HepG2 (cell line): ENCODE measurements around the gene KIRREL3. TPM values are rescaled to one million over a fixed set of nuclear protein-coding genes. Genes with fewer than 3 reads are reported as not detected.

Experiments
- ATAC-seq: fragments of 200-7000 bp; cut with Tn5 transposase; 3 replicates; pipeline ENCODE4 v1.9.1; 2020; ENCODE audit warnings: mild to moderate bottlenecking, moderate library complexity
- BruUV-seq: library from RNA; stranded (reverse); fragments of 400-500 nt; replicated peaks from 2 replicates; lab custom pipeline; 2021; lab: Mats Ljungman, UMichigan
- CTCF ChIA-PET: fragments of 300-600 bp; formaldehyde crosslinking; extraction: SDS; loops from one replicate; lab custom pipeline; 2021; ENCODE audit warnings: low total read pairs, inconsistent platforms, low intra/inter-chr PET ratio; lab: Yijun Ruan, JAX
- POLR2A ChIA-PET: fragments of 350-600 bp; sonication (Branson Sonifier 250); formaldehyde crosslinking; loops from one replicate; lab custom pipeline; 2020; ENCODE audit warnings: antibody characterized with exemption, inconsistent platforms; lab: Yijun Ruan, JAX
- DNase-seq: peaks from one replicate; pipeline ENCODE4 v3.0.0-alpha.2; 2015; ENCODE audit warnings: low spot score
- FAIRE-seq: peaks from 3 replicates; lab custom pipeline; 2011; peaks lifted over from hg19 to GRCh38; lab: Jason Lieb, UNC
- H2AFZ ChIP-seq: one replicate; pipeline ENCODE4 v1.6.1; 2011; ENCODE audit warnings: low read length, inconsistent platforms
- H3K27ac ChIP-seq: fragments of 300-600 bp; 3 replicates; pipeline ENCODE4 v1.8.0; 2011; ENCODE audit warnings: mixed run types, mild to moderate bottlenecking, mixed read lengths, low read length, inconsistent platforms; ENCODE audit not compliant: insufficient read depth; ENCODE audit errors: extremely low read length
- H3K27me3 ChIP-seq, 2 experiments: fragments of 200-600 bp in 1 of 2; 2 replicates in 1 of 2; 3 replicates in 1 of 2; pipeline versions ENCODE4 v1.6.0 to v1.8.0; 2011; ENCODE audit warnings: low read length in 2 of 2, mild to moderate bottlenecking in 2 of 2, moderate library complexity in 2 of 2, inconsistent platforms in 1 of 2; ENCODE audit not compliant: insufficient read depth in 2 of 2, control insufficient read depth in 1 of 2
- H3K36me3 ChIP-seq, 2 experiments: fragments of 200-600 bp in 1 of 2; replicated peaks in 1 of 2; 2 replicates in 1 of 2; 3 replicates in 1 of 2; pipeline versions ENCODE4 v1.5.1 to v1.8.0; 2011; ENCODE audit warnings: low read length in 2 of 2, inconsistent platforms in 1 of 2; ENCODE audit not compliant: insufficient read depth in 2 of 2, control insufficient read depth in 1 of 2
- H3K4me1 ChIP-seq: 2 replicates; pipeline ENCODE4 v1.5.1; 2012; ENCODE audit warnings: low read length, inconsistent platforms; ENCODE audit not compliant: insufficient read depth
- H3K4me2 ChIP-seq: 2 replicates; pipeline ENCODE4 v1.6.0; 2011; ENCODE audit warnings: low read depth, low read length, inconsistent platforms
- H3K4me3 ChIP-seq, 3 experiments: fragments of 200-600 bp in 1 of 3; sonication (generic), shearing (Covaris generic) in 1 of 3; replicated peaks in 1 of 3; 2 replicates each; pipeline ENCODE4 v1.5.1; 2011 to 2016; ENCODE audit warnings: low read length in 3 of 3, inconsistent platforms in 2 of 3, low read depth in 2 of 3, mild to moderate bottlenecking in 2 of 3, control low read depth in 1 of 3, mixed read lengths in 1 of 3; ENCODE audit not compliant: insufficient read depth in 1 of 3
- H3K79me2 ChIP-seq: one replicate; pipeline ENCODE4 v1.6.1; 2011; ENCODE audit warnings: low read length, inconsistent platforms; ENCODE audit not compliant: insufficient read depth
- H3K9ac ChIP-seq: 2 replicates; pipeline ENCODE4 v1.6.0; 2011; ENCODE audit warnings: mild to moderate bottlenecking, low read depth, low read length, inconsistent platforms; ENCODE audit not compliant: insufficient read depth
- H3K9me3 ChIP-seq: 2 replicates; pipeline ENCODE4 v1.5.1; 2012; ENCODE audit warnings: mild to moderate bottlenecking, low read length
- H4K20me1 ChIP-seq: 2 replicates; pipeline ENCODE4 v1.6.0; 2011; ENCODE audit warnings: inconsistent platforms, mild to moderate bottlenecking, low read length, moderate library complexity; ENCODE audit not compliant: insufficient read depth
- FOXC1 ChIP-seq: sonication (generic); formaldehyde crosslinking; IDR thresholded peaks from 2 replicates; pipeline ENCODE4 v1.8.0; 2022; ENCODE audit warnings: mild to moderate bottlenecking, missing genetic modification reagents, borderline replicate concordance
- JUN ChIP-seq: sonication (generic); formaldehyde crosslinking; IDR thresholded peaks from 2 replicates; pipeline ENCODE4 v1.4.0; 2020; ENCODE audit warnings: mild to moderate bottlenecking, missing genetic modification reagents
- NCOR1 ChIP-seq: fragments of 200-600 bp; sonication (generic); IDR thresholded peaks from 2 replicates; pipeline ENCODE4 v1.7.0; 2017; ENCODE audit warnings: antibody characterized with exemption, low read length, borderline replicate concordance
- NR3C1 ChIP-seq: sonication (generic); formaldehyde crosslinking; IDR thresholded peaks from 2 replicates; pipeline ENCODE4 v1.4.0; 2020; ENCODE audit warnings: missing genetic modification reagents
- PAWR ChIP-seq: sonication (generic); formaldehyde crosslinking; IDR thresholded peaks from 2 replicates; pipeline ENCODE4 v1.4.0; 2020; ENCODE audit warnings: missing genetic modification reagents, mild to moderate bottlenecking, borderline replicate concordance
- RBFOX2 ChIP-seq: fragments of 200-400 bp; formaldehyde crosslinking; IDR thresholded peaks from 2 replicates; pipeline ENCODE4 v1.6.1; 2017; ENCODE audit warnings: low read depth, mild to moderate bottlenecking, low read length
- SMC3 ChIP-seq: IDR thresholded peaks from 2 replicates; pipeline ENCODE4 v1.6.1; 2011; ENCODE audit warnings: low read length, improper control_type of control experiment
- SNAPC2 ChIP-seq: sonication (generic); formaldehyde crosslinking; IDR thresholded peaks from 2 replicates; pipeline ENCODE4 v1.8.1; 2022; ENCODE audit warnings: mild to moderate bottlenecking, missing genetic modification reagents
- TGIF2 ChIP-seq: IDR thresholded peaks from 2 replicates; pipeline ENCODE4 v1.6.1; 2016; ENCODE audit warnings: control low read depth, missing compliant biosample characterization
- ZMYM4 ChIP-seq: sonication (generic); formaldehyde crosslinking; IDR thresholded peaks from 2 replicates; pipeline ENCODE4 v1.8.1; 2023; ENCODE audit warnings: mild to moderate bottlenecking, missing genetic modification reagents
- ZNF547 ChIP-seq: sonication (generic); formaldehyde crosslinking; IDR thresholded peaks from 2 replicates; pipeline ENCODE4 v1.5.1; 2020; ENCODE audit warnings: mild to moderate bottlenecking, missing genetic modification reagents
- ZNF777 ChIP-seq: sonication (generic); formaldehyde crosslinking; IDR thresholded peaks from 2 replicates; pipeline ENCODE4 v1.4.0; 2020; ENCODE audit warnings: missing genetic modification reagents
- WGBS: methylation state at CpG from one replicate; pipeline ENCODE4 v1.1.6; 2017; ENCODE audit warnings: low lambda C conversion rate; 5-methylcytosine and 5-hydroxymethylcytosine counted together
- in situ Hi-C: cut with HindIII; loops from 2 replicates; pipeline ENCODE4 v1.10.0; 2017; ENCODE audit warnings: low pct_unique_long_range_greater_than_20kb; ENCODE audit not compliant: extremely low pct_ligation_motif_present
- intact Hi-C: fragments of 100-400 bp; cut with micrococcal nuclease; formaldehyde crosslinking; loops from one replicate; pipeline ENCODE4 v1.10.0; 2022; ENCODE audit not compliant: unreplicated experiment
- polyA plus RNA-seq, 8 experiments: library from polyadenylated mRNA; depleted of rRNA in 3 of 8; stranded (reverse) in 7 of 8; unstranded in 1 of 8; fragments of >200 nt; fragmentation: Illumina TruSeq in 4 of 8; extraction: Trizol in 4 of 8; gene quantifications; 2 replicates each; pipeline versions ENCODE4 v1.2.1 to v1.2.3, GENCODE V29; 2011 to 2016; ENCODE audit warnings: low read depth in 4 of 8, missing spikeins in 1 of 8, mixed read lengths in 1 of 8; ENCODE audit not compliant: insufficient read depth in 1 of 8
- total RNA-seq, 5 experiments: library from RNA; depleted of rRNA; stranded (reverse); fragments of >200 nt; fragmentation: Illumina TruSeq; extraction: Trizol; gene quantifications; 2 replicates each; pipeline ENCODE4 v1.2.3, GENCODE V29; 2016; ENCODE audit warnings: low read depth in 1 of 5
- TF ChIP-seq, protein P1 (sequence below): sonication (generic); formaldehyde crosslinking; IDR thresholded peaks from 2 replicates; pipeline ENCODE4 v1.5.1; 2020; ENCODE audit warnings: missing genetic modification reagents, mild to moderate bottlenecking, borderline replicate concordance
- TF ChIP-seq, protein P2 (sequence below): sonication (generic); formaldehyde crosslinking; IDR thresholded peaks from 2 replicates; pipeline ENCODE4 v1.4.0; 2020; ENCODE audit warnings: missing genetic modification reagents, borderline replicate concordance
- TF ChIP-seq, protein P3 (sequence below): sonication (generic); formaldehyde crosslinking; IDR thresholded peaks from 2 replicates; pipeline ENCODE4 v1.8.1; 2023; ENCODE audit warnings: missing genetic modification reagents, inconsistent platforms, borderline replicate concordance

KIRREL3 gene
- total and polyA plus RNA-seq, 2 of the 13 experiments (the other 11 are each of a cell fraction or from before 2014, with no cell fraction given) = not detected

DNA sequence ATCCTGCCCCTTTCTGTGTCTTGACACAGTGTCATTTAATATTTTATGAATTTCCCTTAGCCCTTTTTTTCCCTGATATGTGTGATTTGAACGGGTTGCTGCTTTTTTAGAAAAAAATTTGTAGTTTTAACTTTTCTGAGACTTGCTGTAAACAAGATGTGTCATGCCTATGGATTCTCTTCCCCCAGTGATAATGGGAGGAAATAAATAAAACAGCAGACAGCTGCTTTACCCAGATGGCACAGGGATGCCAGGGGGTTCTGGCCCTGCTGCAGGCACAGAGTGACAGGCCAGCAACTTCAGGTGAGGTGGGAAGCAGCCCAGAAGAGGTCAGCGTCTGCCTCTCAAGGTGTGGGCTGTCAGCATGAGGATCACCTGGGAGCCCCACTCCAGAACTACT is 266.9 kb downstream of the KIRREL3 start (continued):
- TF ChIP-seq, protein P1, sequence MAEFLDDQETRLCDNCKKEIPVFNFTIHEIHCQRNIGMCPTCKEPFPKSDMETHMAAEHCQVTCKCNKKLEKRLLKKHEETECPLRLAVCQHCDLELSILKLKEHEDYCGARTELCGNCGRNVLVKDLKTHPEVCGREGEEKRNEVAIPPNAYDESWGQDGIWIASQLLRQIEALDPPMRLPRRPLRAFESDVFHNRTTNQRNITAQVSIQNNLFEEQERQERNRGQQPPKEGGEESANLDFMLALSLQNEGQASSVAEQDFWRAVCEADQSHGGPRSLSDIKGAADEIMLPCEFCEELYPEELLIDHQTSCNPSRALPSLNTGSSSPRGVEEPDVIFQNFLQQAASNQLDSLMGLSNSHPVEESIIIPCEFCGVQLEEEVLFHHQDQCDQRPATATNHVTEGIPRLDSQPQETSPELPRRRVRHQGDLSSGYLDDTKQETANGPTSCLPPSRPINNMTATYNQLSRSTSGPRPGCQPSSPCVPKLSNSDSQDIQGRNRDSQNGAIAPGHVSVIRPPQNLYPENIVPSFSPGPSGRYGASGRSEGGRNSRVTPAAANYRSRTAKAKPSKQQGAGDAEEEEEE (CRISPR knock-in tag) = no peak
- TF ChIP-seq ZMYM4 (CRISPR knock-in tag) = no peak

DNA sequence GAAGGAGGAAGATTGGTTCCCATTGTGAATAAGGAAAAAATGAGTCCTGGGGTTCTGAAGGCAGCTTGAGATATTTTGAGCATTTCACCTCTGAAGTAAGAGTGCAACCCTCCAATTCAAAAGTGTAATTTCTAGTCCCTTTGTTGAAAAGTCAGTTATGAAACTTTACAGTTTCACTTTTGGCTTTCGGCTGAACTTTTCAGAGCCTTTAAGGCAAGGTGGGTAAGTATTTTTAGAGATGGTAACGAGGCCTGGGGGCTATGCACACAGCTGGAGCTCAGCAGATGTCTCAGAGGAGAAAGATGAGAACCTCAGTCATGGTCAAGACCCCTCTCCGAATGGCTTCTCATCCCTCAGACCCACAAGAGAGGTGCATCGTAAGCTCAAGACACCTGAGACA is 267.6 kb downstream of the KIRREL3 start:
- DNase-seq (no peak), ATAC-seq (no peak), FAIRE-seq (no peak)
- Histone ChIP-seq H4K20me1 (no peaks in the 10 kb centered on the region), H3K36me3 (no peaks in the 10 kb centered on the region), H3K79me2 (no peaks in the 10 kb centered on the region), H2AFZ (no peak overlapping the region), H3K9me3 (no peaks in the 10 kb centered on the region), H3K4me3 (no peak overlapping the region), H3K4me2 (no peak overlapping the region), H3K9ac (no peak overlapping the region), H3K27ac (no peak overlapping the region), H3K27me3 (peaks cover 3 to 22% of the 10 kb centered on the region in 2 experiments; a peak in 2 of 5 replicates), H3K4me1 (no peaks in the 10 kb centered on the region)
- CTCF ChIA-PET = no interaction called here
- 3% methylated on average over 4 of the region's 4 CpGs for WGBS
- intact Hi-C loops = no loop called here
- in situ Hi-C loops = no loop called here
- POLR2A ChIA-PET = no interaction called here
- BruUV-seq = no TSS peak
- no peak for TF ChIP-seq ZNF777 (CRISPR knock-in tag)
- TF ChIP-seq, protein P2, sequence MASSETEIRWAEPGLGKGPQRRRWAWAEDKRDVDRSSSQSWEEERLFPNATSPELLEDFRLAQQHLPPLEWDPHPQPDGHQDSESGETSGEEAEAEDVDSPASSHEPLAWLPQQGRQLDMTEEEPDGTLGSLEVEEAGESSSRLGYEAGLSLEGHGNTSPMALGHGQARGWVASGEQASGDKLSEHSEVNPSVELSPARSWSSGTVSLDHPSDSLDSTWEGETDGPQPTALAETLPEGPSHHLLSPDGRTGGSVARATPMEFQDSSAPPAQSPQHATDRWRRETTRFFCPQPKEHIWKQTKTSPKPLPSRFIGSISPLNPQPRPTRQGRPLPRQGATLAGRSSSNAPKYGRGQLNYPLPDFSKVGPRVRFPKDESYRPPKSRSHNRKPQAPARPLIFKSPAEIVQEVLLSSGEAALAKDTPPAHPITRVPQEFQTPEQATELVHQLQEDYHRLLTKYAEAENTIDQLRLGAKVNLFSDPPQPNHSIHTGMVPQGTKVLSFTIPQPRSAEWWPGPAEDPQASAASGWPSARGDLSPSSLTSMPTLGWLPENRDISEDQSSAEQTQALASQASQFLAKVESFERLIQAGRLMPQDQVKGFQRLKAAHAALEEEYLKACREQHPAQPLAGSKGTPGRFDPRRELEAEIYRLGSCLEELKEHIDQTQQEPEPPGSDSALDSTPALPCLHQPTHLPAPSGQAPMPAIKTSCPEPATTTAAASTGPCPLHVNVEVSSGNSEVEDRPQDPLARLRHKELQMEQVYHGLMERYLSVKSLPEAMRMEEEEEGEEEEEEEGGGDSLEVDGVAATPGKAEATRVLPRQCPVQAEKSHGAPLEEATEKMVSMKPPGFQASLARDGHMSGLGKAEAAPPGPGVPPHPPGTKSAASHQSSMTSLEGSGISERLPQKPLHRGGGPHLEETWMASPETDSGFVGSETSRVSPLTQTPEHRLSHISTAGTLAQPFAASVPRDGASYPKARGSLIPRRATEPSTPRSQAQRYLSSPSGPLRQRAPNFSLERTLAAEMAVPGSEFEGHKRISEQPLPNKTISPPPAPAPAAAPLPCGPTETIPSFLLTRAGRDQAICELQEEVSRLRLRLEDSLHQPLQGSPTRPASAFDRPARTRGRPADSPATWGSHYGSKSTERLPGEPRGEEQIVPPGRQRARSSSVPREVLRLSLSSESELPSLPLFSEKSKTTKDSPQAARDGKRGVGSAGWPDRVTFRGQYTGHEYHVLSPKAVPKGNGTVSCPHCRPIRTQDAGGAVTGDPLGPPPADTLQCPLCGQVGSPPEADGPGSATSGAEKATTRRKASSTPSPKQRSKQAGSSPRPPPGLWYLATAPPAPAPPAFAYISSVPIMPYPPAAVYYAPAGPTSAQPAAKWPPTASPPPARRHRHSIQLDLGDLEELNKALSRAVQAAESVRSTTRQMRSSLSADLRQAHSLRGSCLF (CRISPR knock-in tag) = no peak
- TF ChIP-seq RBFOX2 = no peak
- no peak for TF ChIP-seq NCOR1
- no peak for TF ChIP-seq NR3C1 (CRISPR knock-in tag)
- TF ChIP-seq, protein P3, sequence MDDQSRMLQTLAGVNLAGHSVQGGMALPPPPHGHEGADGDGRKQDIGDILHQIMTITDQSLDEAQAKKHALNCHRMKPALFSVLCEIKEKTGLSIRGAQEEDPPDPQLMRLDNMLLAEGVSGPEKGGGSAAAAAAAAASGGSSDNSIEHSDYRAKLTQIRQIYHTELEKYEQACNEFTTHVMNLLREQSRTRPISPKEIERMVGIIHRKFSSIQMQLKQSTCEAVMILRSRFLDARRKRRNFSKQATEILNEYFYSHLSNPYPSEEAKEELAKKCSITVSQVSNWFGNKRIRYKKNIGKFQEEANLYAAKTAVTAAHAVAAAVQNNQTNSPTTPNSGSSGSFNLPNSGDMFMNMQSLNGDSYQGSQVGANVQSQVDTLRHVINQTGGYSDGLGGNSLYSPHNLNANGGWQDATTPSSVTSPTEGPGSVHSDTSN (CRISPR knock-in tag) = no peak
- TF ChIP-seq ZNF547 (CRISPR knock-in tag) = no peak
- TF ChIP-seq SNAPC2 (CRISPR knock-in tag) = no peak
- TF ChIP-seq PAWR = no peak
- TF ChIP-seq JUN (CRISPR knock-in tag) = no peak
- no peak for TF ChIP-seq FOXC1 (CRISPR knock-in tag)
- no peak for TF ChIP-seq SMC3
- no peak for TF ChIP-seq TGIF2
